GM23248 (cell line): Measurements from ENCODE around the gene RAD51B.

Experiments used
- EZH2 ChIP-seq: fragments of 200-600 bp; sonication (generic); IDR thresholded peaks from 2 replicates; pipeline ENCODE4 v1.6.1; 2018; ENCODE audit warnings: antibody characterized with exemption, mild to moderate bottlenecking; ENCODE audit not compliant: insufficient read depth, poor library complexity, severe bottlenecking
- EZH2phosphoT487 ChIP-seq: fragments of 200-600 bp; sonication (generic); IDR thresholded peaks from 2 replicates; pipeline ENCODE4 v1.6.1; 2018; ENCODE audit warnings: antibody characterized with exemption, moderate library complexity, mild to moderate bottlenecking, low read depth; ENCODE audit not compliant: insufficient read depth

GRCh38 chr14:68449561-68450181, 630.1 kb downstream of the RAD51B start:
- TF ChIP-seq EZH2 (no peak), EZH2phosphoT487 (no peak)
